Measurements from ENCODE around the gene CEACAM19.
"Not testable (repeated sequence)": the region's sequence is repeated elsewhere in the genome, so short reads cannot be mapped to it uniquely, and the experiment has no call there.

The CEACAM19 gene

GRCh38 chr19:44677019-44677811 is 5.9 kb downstream of the CEACAM19 start:
- DNase-seq, result no peak

- DNase-seq, result no peak
Measured at GRCh38 chr19:44680536-44680935, 9.3 kb downstream of the CEACAM19 start.

GRCh38 chr19:44681992-44682790 is 10.9 kb downstream of the CEACAM19 start:
- DNase-seq, result no peak

- DNase-seq, result no peak
Measured at GRCh38 chr19:44682807-44683206, 11.5 kb downstream of the CEACAM19 start.

- no peak for DNase-seq
Measured at GRCh38 chr19:44683434-44684210, 12.3 kb downstream of the CEACAM19 start.

GRCh38 chr19:44684396-44684795 is 13.1 kb downstream of the CEACAM19 start:
- not testable (repeated sequence) for DNase-seq

- no peak for DNase-seq
Measured at GRCh38 chr19:44684892-44685863, 13.9 kb downstream of the CEACAM19 start.

- no peak for DNase-seq
Measured at GRCh38 chr19:44685877-44686276, 14.6 kb downstream of the CEACAM19 start.

- DNase-seq, result no peak
Measured at GRCh38 chr19:44686896-44687295, 15.6 kb downstream of the CEACAM19 start.

- no peak for DNase-seq
Measured at GRCh38 chr19:44687888-44688287, 16.6 kb downstream of the CEACAM19 start.

GRCh38 chr19:44689290-44690130 is 18.2 kb downstream of the CEACAM19 start:
- DNase-seq, result peak; percentile 74

- DNase-seq, result no peak
Measured at GRCh38 chr19:44690131-44690440, 18.8 kb downstream of the CEACAM19 start.

GRCh38 chr19:44692379-44692721 is 21.1 kb downstream of the CEACAM19 start:
- DNase-seq, result no peak

- DNase-seq, result no peak
Measured at GRCh38 chr19:44694184-44694579, 22.9 kb downstream of the CEACAM19 start.

- no peak for DNase-seq
Measured at GRCh38 chr19:44696939-44697669, 25.8 kb downstream of the CEACAM19 start.

- no peak for DNase-seq
Measured at GRCh38 chr19:44697670-44698034, 26.4 kb downstream of the CEACAM19 start.

- no peak for DNase-seq
Measured at GRCh38 chr19:44698492-44699201, 27.4 kb downstream of the CEACAM19 start, which contains the start of gene CEACAM16. CEACAM16 (plus strand) TSS chr19:44699151; CDS start chr19:44701457, 2,306 bp downstream.

GRCh38 chr19:44700547-44700946 is 29.3 kb downstream of the CEACAM19 start:
- no peak for DNase-seq

- DNase-seq, result no peak
Measured at GRCh38 chr19:44701228-44701627, 29.9 kb downstream of the CEACAM19 start.
